ENCODE results near the gene SON. TPM values are rescaled to one million over a fixed set of nuclear protein-coding genes. Genes with fewer than 3 reads are reported as not detected.
"Not testable (repeated sequence)": the region's sequence is repeated elsewhere in the genome, so short reads cannot be mapped to it uniquely, and the experiment has no call there.

Gene SON, protein sequence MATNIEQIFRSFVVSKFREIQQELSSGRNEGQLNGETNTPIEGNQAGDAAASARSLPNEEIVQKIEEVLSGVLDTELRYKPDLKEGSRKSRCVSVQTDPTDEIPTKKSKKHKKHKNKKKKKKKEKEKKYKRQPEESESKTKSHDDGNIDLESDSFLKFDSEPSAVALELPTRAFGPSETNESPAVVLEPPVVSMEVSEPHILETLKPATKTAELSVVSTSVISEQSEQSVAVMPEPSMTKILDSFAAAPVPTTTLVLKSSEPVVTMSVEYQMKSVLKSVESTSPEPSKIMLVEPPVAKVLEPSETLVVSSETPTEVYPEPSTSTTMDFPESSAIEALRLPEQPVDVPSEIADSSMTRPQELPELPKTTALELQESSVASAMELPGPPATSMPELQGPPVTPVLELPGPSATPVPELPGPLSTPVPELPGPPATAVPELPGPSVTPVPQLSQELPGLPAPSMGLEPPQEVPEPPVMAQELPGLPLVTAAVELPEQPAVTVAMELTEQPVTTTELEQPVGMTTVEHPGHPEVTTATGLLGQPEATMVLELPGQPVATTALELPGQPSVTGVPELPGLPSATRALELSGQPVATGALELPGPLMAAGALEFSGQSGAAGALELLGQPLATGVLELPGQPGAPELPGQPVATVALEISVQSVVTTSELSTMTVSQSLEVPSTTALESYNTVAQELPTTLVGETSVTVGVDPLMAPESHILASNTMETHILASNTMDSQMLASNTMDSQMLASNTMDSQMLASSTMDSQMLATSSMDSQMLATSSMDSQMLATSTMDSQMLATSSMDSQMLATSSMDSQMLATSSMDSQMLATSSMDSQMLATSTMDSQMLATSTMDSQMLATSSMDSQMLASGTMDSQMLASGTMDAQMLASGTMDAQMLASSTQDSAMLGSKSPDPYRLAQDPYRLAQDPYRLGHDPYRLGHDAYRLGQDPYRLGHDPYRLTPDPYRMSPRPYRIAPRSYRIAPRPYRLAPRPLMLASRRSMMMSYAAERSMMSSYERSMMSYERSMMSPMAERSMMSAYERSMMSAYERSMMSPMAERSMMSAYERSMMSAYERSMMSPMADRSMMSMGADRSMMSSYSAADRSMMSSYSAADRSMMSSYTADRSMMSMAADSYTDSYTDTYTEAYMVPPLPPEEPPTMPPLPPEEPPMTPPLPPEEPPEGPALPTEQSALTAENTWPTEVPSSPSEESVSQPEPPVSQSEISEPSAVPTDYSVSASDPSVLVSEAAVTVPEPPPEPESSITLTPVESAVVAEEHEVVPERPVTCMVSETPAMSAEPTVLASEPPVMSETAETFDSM (N-terminal part only)
- total RNA-seq (2014; rRNA removed; shearing (Covaris generic)): 107 and 164 TPM in 2 replicates
- polyA plus RNA-seq (2015; cell fraction: cytosol; rRNA removed): 58.1 and 73.7 TPM in 2 replicates
- polyA plus RNA-seq (2015; cell fraction: nucleus; rRNA removed): 427 and 433 TPM in 2 replicates

DNA sequence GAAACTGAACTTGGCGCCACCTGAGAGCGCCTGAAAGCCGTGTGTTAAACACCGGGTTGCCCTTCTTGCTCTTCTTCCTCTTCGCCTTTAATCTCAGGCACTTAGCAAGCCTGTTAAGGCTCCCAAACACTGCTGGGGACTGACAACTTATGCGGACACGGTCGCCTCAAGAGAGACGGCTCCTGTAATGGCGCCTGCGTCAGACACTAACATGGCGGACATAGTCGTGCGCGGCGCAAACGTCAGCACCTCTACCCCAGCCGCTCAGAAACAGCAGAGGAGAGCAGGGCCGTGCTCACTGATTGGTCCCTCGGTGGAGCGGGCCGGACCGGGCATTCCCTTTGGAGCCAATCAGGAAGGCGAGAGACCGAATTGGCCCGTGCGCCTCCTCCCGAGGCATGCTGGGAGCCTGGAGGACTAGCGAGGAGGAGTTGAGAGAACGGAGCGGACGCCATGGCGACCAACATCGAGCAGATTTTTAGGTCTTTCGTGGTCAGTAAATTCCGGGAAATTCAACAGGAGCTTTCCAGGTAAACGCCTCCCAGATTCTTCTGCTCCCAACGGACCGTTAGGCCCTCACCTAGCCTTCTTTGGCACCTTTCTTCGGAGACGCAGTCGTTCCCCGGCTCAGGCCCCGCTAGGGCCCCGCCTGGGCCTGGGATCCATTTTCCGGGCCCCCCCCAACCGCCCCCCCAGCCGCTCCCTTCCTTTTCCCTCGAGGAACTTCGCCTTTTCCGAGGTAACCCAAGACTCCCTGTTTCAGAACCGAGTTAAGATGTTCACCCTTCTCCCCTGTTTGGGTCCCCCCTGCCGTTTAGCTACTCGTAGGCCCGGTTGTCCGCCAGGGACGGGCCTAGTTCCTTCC, at the start of gene SON:
SON (plus strand) TSS at position 399 of the 865 bp plus-strand sequence; CDS start at position 454, 55 bp downstream.
- peak; percentile 99 for DNase-seq (ENCODE audit: low read depth)

DNA sequence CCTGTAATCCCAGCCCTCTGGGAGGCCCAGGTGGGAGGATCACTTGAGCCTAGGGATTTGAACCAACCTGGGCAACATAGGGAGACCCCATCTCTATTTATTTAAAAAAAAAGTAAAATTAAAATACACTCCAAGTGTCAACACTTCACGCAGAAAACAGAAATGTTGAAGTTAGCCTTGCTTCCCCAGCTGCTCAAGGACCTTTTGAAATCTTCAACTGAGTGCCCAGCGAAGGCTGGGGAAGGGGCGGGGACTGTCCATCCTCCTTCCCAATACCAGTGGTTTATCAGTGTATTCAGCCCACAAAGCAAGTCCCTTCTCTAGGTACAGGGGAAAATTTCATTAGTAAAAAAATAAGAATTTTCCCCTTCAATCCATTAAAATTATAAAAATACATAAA, 49.1 kb upstream of the SON start:
- no peak for DNase-seq (ENCODE audit: low read depth)

DNA sequence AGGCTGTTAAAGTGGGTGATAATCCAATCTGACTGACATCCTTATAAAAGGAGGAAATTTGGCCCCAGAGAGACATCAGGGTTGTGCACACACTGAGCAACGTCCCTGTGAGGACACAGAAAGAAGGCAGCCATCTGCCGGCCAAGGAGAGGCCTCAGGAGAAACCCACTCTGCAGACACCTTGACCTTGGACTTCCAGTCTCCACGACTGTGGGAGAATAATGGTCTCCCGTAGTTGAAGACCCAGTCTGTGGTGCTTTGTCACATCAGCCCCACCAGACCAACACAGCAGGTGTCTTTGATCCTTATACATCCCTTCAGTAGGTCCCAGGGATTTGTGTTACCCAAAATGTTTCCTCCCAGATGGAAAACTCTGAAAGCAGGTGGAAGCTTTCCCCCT, 47.1 kb upstream of the SON start:
- no peak for DNase-seq (ENCODE audit: low read depth)

DNA sequence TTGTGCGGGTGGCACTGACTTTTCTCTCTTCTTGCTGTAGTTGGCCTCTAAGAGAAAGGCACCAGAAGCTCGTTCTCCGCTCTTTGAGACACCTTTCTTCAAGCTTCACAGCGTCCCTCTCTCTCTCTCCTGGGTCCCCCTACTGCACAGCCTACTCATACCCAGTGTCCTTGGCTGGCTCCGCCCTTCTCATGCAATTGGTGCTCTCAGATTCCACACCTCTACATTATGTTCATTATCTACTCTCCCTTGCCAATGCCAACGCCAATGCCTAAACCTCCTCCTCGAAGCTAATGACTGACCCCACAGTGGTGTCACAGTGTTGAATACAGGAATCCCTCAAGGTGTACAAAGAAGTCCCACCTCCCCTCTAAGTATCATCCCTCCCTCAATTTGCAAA, 46.5 kb upstream of the SON start:
- DNase-seq (ENCODE audit: low read depth): no peak

DNA sequence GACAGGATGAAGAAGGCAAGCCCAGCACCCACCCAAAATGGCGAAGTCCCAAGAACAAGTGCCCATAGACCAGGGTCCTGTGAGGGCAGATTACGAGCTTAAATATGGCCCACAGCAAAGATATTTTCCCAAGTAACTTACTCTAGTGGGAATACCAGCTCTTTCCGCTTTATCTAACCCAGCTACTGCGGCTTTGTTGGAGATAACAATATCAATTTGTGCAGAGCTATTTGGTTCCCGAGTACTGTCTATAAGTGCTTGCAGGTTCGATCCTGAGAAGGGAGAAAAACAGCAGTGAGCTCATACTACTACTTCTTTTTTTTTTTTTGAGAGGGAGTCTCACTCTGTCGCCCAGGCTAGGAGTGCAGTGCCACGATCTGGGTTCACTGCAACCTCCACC, 37.0 kb upstream of the SON start:
- DNase-seq (ENCODE audit: low read depth): no peak

DNA sequence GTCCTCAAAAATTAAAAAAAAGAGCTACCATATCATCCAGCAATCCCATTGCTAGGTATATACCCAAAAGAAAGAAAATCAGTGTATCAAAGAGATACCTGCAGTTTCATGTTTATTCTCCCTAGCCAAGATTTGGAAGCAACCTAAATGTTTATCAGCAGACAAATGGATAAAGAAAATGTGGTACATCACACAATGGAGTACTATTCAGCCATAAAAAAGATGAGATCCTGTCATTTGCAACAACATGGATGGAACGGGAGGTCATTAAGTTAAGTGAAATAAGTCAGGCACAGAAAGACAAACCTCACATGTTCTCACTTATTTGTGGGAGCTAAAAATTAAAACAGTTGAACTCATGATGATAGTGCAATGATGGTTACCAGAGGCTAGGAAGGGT, 35.8 kb upstream of the SON start:
- DNase-seq (ENCODE audit: low read depth): not testable (repeated sequence)

DNA sequence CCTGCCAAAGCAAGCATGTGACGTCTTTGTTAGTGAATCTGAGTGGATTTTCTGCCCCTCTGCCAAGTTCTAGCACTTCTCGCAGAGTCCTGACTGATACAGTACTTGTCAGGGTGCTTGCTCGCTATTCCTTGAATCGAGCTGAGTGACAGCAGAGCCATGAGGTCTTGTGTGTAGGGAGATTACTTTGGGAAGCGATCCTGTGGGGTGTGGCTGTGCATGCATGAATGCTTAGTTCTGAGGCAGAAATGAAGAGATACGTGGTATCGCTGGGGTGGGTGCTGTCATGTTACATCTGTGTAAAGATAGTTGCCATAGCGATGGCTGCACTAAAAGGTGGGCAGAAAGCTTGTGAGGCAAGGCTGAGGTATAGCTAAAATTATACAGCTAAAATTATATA, 32.0 kb upstream of the SON start:
- no peak for DNase-seq (ENCODE audit: low read depth)

DNA sequence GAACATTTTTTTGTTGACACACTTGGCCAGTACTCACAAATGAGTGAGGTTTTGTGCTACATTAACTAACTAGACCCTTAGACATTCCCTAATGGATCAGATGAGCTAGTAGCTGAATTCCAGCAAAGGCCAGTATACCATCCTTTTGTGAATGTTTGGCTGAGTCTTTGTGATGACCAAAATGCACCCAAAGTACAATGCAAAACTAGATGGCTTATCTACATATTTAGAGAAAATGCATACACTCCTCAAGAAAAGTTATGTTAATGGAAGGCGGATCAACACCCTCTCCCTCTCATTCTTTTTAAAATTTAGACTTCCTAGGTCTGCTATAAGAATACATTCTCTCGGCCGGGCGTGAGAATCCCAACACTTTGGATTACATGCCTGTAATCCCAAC, 31.2 kb upstream of the SON start:
- DNase-seq (ENCODE audit: low read depth): no peak

DNA sequence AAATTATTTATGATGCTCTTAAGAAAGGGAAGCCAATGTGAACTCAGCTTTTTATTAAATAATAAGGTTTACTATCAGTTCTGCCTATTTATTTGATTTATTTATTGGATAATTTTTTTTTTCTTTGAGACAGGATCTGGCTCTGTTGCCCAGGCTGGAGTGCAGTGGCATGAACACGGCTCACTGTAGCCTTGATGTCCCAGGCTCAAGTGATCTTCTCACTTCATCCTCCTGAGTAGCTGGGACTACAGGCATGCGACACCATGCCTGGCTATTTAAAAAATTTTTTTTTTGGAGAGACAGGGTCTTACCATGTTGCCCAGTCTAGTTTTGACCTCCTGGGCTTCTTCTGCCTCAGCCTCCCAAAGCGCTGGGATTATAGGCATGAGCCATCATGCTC, 30.4 kb upstream of the SON start:
- DNase-seq (ENCODE audit: low read depth): no peak

DNA sequence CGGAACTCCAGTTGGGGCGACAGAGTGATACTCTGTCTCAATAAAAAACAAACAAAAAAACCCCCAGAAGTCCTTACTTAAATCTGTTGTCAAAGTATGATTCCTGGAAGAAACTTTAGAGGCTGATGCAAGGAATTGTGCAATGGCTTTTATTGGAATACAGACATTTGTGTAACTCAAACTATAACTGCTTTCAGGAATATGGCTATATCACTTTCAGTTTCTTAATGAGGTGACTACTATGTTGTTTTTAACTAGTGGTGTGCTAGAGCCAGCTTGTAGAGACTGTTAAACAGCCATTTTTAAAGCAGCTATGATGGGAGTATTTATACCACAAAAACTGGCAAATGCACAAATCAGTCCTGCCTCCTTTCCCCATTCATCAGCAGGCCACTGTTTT, 28.6 kb upstream of the SON start:
- no peak for DNase-seq (ENCODE audit: low read depth)

DNA sequence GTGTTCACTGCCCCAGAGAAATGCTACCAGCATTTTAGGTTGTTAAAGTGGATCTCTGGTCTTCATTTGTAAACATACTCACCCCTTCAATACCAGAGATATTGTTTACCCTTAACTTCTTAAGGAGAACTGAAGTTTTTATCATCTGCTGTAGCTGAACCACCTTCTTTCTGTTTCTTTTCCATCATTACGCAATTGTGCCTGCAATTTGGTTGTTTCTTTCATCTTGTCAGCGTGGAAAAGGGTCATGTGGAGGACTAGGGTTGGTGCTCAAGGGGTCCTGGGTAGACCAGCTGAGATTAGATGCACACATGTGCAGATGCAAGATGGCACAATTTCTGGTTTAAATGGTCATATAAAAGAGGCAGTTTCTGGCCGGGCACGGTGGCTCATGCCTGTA, 23.9 kb upstream of the SON start:
- no peak for DNase-seq (ENCODE audit: low read depth)

DNA sequence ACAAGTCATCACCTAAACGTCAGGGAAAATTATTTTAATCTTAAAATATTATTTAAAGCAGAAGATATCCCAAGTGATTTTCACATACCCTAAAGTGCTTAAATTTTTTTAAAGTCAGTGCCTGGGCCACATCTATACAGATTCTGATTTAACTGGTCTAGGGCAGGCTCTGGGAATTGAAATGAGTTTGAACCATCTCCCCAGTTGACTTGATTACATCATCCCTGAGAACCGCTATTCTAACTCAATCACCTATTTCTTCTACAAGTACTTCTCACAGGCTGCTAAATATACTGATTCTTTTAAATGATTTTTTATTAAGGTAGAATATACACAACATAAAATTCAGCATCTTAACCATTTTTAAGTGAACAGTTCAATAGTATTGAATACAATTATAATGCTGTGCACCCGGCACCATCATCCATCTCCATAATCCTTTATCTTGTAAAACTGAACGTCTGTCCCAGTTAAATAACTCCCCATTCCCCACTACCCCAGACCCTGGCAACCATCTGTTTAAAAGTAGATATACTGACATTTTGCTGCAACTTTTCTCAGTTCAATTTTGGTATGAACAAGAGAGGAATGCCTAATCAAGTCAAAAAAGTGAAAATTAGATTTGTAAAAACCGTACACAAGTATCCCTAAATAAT, 20.4 kb upstream of the SON start:
- no peak for DNase-seq (ENCODE audit: low read depth)

DNA sequence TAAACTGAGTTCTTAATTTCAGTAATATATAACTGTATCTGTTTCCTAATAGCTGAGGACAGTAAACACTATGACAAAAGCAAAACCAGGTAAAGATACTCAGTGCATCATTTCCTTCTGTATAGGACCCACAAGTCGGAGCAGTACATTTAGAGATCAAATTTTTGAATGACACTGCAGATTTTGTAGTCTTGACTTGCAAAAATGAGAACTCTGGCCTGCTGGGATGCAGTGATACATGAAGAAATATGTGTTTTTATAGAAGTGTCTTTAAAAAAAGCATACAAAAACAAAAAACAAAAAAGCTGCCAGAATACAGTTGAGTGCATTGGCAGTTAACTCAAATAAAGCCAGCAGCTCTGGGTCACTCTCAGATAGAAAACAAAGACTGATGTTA, 19.9 kb upstream of the SON start:
- DNase-seq (ENCODE audit: low read depth): no peak

DNA sequence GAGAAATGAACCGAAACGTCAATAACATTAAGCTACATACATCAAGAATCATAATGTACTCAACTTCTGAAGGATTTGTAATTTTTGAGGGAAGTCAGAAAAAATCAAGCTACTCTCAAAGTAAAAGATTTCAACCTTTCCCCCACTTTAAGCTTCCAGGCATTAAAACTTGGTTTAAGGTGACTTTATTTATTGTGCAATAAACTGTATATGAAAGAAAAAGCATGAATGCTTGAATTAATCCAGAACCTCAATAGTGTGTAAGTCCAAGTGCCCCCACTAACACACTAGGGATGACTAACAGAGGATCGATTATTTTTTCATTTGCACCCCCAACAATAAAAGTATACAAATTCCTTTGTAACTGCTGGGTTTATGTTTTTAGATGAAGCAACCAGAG, 11.8 kb upstream of the SON start:
- no peak for DNase-seq (ENCODE audit: low read depth)

DNA sequence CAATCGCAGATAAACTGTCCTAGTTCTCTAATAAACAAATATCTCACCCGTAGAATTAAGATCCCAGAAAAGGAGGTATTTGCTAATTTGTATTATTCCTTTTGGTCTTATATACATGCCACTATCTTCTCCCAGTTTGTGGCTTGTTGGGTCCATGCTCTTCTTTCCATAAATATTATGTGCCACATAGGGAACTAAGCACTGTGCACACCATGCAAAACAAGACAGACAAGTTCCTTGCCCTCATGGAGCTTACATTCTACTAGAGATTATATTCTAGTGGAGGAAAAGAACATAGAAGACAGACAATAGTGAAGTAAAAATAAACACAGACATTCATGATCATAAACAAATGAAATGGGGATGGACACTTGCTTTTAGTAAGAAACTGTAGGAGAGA, 5.6 kb upstream of the SON start:
- no peak for DNase-seq (ENCODE audit: low read depth)

DNA sequence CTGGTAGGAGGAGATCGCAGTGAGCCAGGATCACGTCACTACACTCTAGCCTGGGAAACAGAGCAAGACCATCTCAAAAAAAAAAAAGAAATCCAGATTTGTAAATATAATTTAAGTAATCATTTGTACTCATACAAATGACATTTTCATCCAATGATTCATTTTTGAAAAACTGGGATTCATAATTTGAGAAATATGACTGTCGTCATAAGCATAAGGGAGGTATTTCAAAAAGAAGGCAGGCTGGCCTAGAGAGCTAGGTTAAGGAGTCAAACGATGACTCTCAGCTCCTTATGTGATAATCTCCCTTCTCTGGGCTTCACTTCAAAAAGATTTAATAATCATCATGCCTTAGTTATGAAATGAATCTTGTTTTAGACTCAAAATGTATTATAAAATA, 3.2 kb upstream of the SON start:
- DNase-seq (ENCODE audit: low read depth): no peak

DNA sequence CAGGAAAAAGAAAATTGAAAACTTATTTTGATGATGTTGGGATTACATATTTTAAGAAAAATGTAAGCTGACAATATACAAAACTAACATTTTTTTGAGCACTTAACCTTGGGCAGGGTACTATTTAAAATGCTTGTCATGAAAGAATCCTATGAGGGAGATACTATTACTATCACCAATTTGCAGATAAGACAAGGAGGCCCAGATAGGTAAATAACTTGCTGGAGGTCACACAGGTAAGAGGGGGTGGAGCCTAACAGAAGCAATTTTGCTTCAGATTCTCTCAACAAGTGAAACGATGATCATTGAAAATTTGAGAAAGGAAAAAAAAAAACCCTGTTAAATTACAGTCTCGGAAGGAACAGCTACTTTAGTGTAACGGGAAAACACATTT, 2.1 kb upstream of the SON start:
- no peak for DNase-seq (ENCODE audit: low read depth)

DNA sequence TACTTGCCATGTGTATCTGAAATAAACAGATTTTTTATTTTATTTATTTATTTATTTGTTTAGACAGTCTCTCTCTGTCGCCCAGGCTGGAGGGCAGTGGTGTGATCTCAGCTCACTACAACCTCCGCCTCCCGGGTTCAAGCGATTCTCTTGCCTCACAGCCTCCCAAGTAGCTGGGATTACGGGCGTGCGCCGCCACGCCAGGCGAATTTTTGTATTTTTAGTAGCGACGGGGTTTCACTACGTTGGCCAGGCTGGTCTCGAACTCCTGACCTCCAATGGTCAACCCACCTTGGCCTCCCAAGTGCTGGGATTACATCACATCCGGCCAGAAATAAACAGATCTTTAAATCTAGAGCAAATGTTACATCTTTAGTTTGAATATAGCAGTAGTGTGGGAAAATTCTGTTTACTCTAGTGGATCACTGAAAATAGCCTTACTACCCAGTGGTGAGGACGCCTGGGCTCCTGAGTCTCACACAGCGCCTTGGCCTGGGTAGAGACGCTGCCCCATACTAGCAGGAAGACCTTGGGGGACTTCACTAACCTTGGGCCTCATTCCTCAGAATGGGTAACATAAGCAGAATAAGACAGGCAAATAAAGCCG, 1.6 kb upstream of the SON start:
- DNase-seq (ENCODE audit: low read depth): peak; percentile 56
